Activated naive CD8-positive, alpha-beta T cell treated with anti-CD3 and anti-CD28 coated beads, Interleukin-2, amount 50 U/mL, for 24 hours (primary cell): ENCODE data around the gene CACNA2D4.

Source experiments
- ATAC-seq: fragments of 150-1000 bp; cut with Tn5 transposase; one replicate; pipeline ENCODE4 v1.10.0; 2021
- DNase-seq: peaks from one replicate; pipeline ENCODE4 v3.0.0; 2021
- H3K27ac Mint-ChIP-seq: one replicate; pipeline ENCODE4 v1.8.0; 2021; ENCODE audit warnings: mild to moderate bottlenecking, mixed read lengths
- H3K27me3 Mint-ChIP-seq: one replicate; pipeline ENCODE4 v1.8.0; 2021; ENCODE audit warnings: mixed read lengths
- H3K36me3 Mint-ChIP-seq: one replicate; pipeline ENCODE4 v1.8.0; 2021; ENCODE audit warnings: low read depth, mixed read lengths
- H3K4me1 Mint-ChIP-seq: one replicate; pipeline ENCODE4 v1.8.0; 2021; ENCODE audit warnings: mixed read lengths
- H3K4me3 Mint-ChIP-seq: one replicate; pipeline ENCODE4 v1.8.0; 2021; ENCODE audit warnings: mild to moderate bottlenecking, moderate library complexity, mixed read lengths
- H3K9me3 Mint-ChIP-seq: one replicate; pipeline ENCODE4 v1.8.0; 2021; ENCODE audit warnings: mixed read lengths

CACNA2D4 gene

DNA sequence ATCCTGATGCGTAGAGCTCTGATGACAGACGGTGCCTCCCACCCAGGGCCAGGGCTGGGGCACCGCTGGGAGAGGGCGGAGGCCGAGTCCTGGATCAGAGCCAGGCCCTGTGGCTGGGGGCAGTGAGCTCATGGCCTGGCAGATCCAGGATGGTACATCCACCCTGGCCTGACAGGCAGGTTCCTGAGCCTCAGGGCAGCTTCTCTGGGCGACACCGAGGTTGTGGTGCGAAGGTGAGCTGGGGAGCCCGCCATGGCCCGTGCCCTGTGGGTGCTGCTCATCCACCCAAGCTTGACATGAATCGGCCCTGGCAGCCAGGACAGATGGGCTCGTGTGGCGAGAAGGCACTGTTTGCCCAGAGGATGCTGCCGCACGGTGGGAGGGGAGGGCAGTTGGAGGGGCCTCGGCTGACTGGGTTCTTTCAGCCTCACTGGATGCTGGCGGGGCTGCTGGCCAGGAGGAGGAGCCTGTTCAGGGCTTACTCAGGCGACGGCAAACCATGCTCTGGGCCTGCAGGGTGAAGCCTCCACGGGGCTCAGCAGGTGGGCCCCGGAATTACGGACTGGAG lies 81.5 kb downstream of the CACNA2D4 start:
- H3K36me3 Mint-ChIP-seq, result no peaks in the 10 kb centered on the region
- H3K27me3 Mint-ChIP-seq, result peaks cover 11% of the 10 kb centered on the region
- H3K9me3 Mint-ChIP-seq, result no peaks in the 10 kb centered on the region
- H3K4me3 Mint-ChIP-seq, result no peak overlapping the region
- H3K4me1 Mint-ChIP-seq, result peaks cover 2% of the 10 kb centered on the region
- DNase-seq, result no peak
- no peak for ATAC-seq
- no peak overlapping the region for H3K27ac Mint-ChIP-seq

DNA sequence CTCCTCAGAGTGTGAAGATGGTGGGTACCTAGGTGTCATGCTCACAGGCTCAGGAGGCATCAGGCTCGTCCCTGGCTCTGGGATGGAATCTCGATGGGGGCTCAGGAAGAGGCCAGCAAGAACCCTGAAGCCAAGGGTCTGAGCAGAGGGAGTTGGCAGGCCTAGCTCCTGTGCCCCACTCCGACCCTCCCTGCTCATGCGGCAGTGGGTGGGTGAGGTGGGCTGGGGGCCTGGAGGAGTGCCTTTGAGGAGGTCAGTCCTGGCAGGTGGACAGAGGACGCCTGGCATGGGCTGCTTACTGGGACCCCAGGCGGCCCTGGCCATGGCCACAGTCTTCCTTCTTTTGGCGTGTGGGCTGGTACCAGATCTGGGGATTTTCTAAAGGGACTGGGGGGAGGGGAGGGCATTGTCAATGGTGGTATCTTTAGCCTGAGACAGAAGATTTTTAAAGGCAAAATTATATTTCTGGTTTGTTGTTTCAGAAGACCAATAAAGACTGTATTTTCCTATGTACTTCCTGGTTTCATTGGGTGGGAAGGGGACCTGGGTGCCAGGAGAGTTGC lies 82.1 kb downstream of the CACNA2D4 start:
- H3K36me3 Mint-ChIP-seq, result no peaks in the 10 kb centered on the region
- H3K4me3 Mint-ChIP-seq, result no peak overlapping the region
- H3K27ac Mint-ChIP-seq, result no peak overlapping the region
- no peaks in the 10 kb centered on the region for H3K4me1 Mint-ChIP-seq
- no peak for DNase-seq
- H3K9me3 Mint-ChIP-seq, result no peaks in the 10 kb centered on the region
- peaks cover 15% of the 10 kb centered on the region for H3K27me3 Mint-ChIP-seq
- no peak for ATAC-seq

DNA sequence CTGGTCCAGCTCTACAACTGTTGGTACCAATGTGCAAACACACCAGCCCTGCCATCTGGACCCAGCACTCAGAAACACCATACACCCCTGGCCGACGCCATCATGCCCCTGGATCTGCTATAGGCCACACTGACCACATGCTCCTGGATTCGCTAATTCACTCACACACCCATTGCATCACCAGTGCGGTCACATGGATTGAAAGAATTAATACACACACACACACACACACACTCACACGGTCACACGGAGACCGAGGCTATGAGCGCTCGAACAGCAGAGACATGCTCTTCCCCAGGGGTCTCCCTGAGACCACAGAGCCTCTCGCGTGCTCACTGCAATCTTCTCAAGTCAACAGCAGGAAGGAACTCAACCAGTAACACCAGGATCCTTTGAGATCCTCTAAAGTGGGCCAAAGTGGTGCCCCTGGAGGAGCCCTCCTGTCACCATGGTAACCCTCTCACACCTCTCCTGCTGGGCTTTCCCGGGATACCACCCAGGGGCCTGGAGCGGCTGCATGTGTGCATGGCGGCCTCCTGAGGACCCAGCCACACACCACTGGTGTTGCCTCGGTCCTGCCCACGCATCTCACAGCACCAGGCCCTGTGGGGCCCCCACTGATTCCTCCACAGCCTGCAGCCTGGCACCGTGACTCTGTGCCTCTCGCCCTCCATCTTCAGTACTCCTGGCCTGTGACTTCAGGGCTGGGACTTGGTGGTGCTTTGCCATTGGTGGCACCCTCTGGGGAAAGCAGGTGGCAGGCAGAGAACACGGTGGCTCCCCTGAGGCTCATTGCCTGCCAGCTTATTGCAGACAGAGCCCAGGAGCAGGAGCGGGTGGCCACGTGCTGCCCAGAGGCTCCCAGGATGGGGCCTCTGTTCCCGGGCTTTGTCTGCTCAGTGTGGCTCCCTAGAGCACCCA lies 83.0 kb downstream of the CACNA2D4 start:
- ATAC-seq, result no peak
- Mint-ChIP-seq H3K27ac (no peak overlapping the region), H3K4me3 (no peak overlapping the region), H3K27me3 (peaks cover 23% of the 10 kb centered on the region), H3K9me3 (no peaks in the 10 kb centered on the region), H3K4me1 (peaks cover 2% of the 10 kb centered on the region), H3K36me3 (no peaks in the 10 kb centered on the region)
- DNase-seq, result no peak

DNA sequence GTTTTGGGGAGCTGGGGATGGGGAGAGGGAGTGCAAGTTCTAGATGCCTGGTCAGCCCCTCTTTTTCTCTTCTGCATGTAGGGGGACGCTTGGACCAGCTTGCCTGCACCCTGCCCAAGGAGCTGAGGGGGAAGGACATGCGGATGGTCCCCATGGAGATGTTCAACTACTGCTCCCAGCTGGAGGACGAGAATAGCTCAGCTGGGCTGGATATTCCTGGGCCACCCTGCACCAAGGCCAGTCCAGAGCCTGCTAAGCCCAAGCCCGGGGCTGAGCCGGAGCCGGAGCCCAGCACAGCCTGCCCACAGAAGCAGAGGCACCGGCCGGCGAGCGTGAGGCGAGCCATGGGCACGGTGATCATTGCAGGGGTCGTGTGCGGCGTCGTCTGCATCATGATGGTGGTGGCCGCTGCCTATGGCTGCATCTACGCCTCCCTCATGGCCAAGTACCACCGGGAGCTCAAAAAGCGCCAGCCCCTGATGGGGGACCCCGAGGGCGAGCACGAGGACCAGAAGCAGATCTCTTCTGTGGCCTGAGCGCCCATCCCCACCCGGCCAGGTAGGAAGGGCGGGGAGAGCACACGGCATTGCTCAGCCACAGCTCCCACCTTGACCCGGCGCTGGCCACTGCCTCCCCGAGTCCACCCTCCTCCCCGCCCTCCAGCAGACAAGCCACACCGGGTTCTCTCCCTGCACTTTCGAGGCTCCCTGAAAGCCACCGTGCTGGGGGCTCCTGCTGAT lies 84.1 kb downstream of the CACNA2D4 start:
- Mint-ChIP-seq H3K4me1 (peaks cover 2% of the 10 kb centered on the region), H3K36me3 (no peaks in the 10 kb centered on the region), H3K27me3 (peaks cover 29% of the 10 kb centered on the region), H3K4me3 (no peak overlapping the region), H3K9me3 (no peaks in the 10 kb centered on the region), H3K27ac (no peak overlapping the region)
- DNase-seq (no peak), ATAC-seq (no peak)

DNA sequence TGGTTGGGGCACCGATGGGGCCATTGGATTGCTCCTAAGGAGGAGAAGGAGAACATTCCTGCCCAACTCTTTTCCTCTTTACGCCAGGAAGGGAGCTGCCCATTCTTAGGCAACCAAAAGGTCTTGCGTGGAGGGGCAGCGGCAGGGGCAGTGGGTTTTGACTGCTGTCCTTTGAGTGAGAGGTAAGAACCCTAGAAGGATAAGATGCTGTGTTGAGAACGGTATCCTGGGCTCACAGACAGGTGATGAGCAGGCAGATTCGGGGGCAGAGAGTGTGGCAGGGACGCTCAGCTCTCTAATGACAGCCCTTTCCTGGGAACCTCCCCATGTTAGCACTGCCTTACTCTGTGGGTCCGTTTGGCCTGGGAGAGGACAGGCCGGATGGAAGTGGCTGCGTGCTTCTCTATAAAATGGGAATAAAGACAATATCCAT lies 84.8 kb downstream of the CACNA2D4 start:
- DNase-seq (no peak), ATAC-seq (no peak)
- no peak overlapping the region for H3K27ac Mint-ChIP-seq
- H3K4me3 Mint-ChIP-seq, result no peak overlapping the region
- H3K4me1 Mint-ChIP-seq, result peaks cover 2% of the 10 kb centered on the region
- no peaks in the 10 kb centered on the region for H3K36me3 Mint-ChIP-seq
- no peaks in the 10 kb centered on the region for H3K9me3 Mint-ChIP-seq
- peaks cover 29% of the 10 kb centered on the region for H3K27me3 Mint-ChIP-seq

DNA sequence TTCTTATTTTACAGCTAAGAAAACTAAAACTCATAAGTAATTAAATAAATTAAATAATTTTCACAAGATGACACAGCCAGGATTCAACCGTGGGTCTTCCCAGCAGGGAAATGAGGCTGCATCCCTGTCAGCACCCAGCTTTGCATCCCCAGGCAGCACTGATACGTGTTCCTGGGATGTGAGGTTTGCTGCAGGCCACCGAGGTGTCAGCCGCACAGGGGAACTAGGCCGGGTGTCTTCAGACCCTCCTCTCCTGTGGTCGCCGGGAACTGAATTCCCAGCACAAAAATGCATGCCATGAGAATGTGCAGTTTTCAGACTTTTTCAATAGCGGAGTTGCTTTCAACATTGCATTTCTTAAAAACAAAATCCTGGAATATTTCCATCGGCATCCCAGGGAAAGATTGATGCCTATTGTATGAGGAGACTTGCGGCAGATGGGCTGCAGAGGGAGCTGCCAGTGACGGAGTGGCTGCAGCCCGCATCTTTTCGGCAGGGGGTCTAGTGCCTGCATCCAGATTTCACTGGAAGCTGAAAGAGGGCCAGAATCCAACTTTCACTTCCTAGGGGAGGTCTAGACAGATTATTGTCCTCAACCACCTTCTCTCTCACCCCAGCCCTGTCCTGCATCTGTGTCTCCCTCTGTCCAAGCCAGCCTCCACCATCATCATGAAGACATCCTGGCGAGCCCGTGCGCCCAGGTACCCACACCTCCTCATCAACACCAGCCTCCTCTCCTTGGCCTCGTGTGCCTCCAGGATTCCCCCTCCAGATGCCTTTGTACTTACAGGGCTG lies 85.5 kb downstream of the CACNA2D4 start:
- no peak for ATAC-seq
- H3K9me3 Mint-ChIP-seq, result no peaks in the 10 kb centered on the region
- H3K27ac Mint-ChIP-seq, result no peak overlapping the region
- H3K27me3 Mint-ChIP-seq, result peaks cover 29% of the 10 kb centered on the region
- DNase-seq, result no peak
- H3K4me3 Mint-ChIP-seq, result no peak overlapping the region
- peaks cover 2% of the 10 kb centered on the region for H3K4me1 Mint-ChIP-seq
- no peaks in the 10 kb centered on the region for H3K36me3 Mint-ChIP-seq

DNA sequence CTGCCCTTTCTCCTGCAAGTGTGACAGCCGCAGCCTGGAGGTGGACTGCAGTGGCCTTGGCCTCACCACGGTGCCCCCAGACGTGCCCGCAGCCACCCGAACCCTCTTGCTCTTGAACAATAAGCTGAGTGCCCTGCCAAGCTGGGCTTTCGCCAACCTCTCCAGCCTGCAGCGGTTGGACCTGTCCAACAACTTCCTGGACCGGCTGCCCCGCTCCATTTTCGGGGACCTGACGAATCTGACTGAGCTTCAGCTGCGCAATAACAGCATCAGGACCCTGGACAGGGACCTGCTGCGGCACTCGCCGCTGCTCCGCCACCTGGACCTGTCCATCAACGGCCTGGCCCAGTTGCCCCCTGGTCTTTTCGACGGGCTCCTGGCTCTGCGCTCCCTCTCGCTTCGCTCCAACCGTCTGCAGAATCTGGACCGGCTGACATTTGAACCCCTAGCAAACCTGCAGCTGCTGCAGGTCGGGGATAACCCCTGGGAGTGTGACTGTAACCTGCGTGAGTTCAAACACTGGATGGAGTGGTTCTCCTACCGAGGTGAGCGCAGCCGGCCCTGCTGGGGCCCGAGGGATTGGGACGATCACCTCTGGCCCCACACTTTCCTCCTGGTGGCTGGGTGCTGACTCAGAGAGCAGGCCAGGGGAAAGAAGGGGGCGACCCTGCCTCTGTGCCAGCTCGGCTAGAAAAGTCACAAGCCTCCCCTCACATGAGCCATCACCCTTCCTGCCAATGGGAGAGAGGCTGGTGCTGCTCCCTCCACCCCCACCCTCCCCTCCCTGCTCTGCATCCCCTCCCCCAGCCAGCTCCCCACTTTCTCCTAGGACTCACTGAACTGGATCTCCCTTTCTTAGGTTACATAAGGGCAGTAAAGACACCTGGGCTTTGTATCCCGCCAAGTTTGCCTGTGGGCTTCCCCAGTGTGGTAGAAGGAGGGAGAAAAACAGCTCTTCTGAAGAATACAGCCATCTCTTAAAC lies 87.2 kb downstream of the CACNA2D4 start:
- ATAC-seq, result no peak
- DNase-seq, result peak; percentile 25
- Mint-ChIP-seq H3K4me1 (peaks cover 2% of the 10 kb centered on the region), H3K27me3 (peaks cover 29% of the 10 kb centered on the region), H3K27ac (no peak overlapping the region), H3K36me3 (no peaks in the 10 kb centered on the region), H3K9me3 (no peaks in the 10 kb centered on the region), H3K4me3 (no peak overlapping the region)

DNA sequence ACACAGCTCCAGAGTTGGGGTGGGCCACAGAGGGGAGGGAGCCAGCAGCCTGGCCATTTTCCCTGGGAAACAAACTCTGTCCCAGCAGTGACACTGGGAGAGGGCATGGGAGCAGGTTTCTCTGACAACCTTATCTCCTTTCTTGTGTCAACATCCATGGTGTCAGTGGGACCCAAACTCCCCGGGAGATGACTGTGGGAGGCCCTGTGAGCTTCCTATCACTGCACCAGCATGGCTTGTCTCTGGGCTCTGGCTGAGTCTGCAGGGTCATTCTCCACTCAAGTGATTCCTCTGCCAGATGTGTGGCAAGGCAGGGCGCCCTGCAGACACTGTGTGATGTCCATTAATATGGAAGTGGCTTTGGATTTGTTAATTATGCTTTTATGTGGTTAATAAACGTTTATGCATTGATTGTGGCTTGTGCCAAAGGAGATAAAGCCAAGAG lies 88.0 kb downstream of the CACNA2D4 start:
- ATAC-seq (no peak), DNase-seq (no peak)
- Mint-ChIP-seq H3K36me3 (no peaks in the 10 kb centered on the region), H3K9me3 (no peaks in the 10 kb centered on the region), H3K4me3 (no peak overlapping the region), H3K27ac (no peak overlapping the region), H3K27me3 (peaks cover 29% of the 10 kb centered on the region), H3K4me1 (peaks cover 2% of the 10 kb centered on the region)

DNA sequence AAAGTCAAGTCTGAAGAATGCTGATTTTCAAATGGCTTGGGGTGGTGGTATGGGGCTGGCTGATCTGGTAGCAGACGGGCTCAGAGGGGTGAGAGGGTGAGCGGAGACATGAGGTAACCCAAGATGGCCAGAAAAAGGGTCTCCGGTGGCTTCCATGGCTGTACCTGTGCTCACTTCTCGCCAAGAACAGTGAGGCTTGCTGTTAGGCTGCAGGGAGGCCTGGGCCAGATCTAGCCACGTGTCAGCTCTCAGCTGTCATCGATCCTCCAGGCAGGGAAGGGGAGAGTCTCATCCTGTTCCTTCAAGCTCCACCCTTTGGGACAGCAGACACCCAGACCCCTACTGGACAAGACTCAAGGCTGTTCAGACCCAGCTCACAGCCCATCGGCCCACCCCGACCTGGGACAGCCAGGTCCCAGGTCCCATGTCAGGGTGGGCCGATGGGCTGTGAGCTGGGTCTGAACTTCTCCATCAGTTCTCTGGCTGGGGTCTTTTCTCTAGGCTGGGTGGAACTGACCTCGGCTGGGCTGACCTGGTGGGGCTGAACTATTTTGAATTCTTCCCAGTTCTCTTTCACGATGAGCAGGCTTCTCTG lies 89.0 kb downstream of the CACNA2D4 start:
- no peak overlapping the region for H3K4me3 Mint-ChIP-seq
- no peak for ATAC-seq
- peaks cover 2% of the 10 kb centered on the region for H3K4me1 Mint-ChIP-seq
- no peaks in the 10 kb centered on the region for H3K36me3 Mint-ChIP-seq
- no peak overlapping the region for H3K27ac Mint-ChIP-seq
- peaks cover 25% of the 10 kb centered on the region for H3K27me3 Mint-ChIP-seq
- no peaks in the 10 kb centered on the region for H3K9me3 Mint-ChIP-seq
- DNase-seq, result no peak

DNA sequence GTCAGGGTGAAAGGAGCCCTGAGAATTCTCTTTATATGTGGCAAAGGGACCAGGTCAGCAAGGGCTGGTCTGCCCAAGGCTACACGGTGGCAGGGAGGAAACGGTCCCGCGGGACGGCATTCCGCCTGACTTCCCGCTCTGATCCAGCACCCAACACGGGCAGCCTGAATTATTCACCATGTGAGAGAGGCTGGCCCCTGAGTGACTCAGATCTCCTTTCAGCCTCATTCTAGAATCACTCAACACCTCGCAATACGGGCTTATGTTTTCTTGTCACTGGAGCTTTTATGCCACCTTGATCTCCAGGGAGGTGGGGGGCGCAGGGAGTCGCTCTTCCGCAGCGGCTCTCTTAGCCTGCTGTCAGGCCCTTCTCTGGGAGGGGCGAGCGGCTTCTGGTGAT lies 89.6 kb downstream of the CACNA2D4 start:
- Mint-ChIP-seq H3K27ac (no peak overlapping the region), H3K4me3 (no peak overlapping the region), H3K4me1 (peaks cover 2% of the 10 kb centered on the region), H3K27me3 (peaks cover 23% of the 10 kb centered on the region), H3K9me3 (no peaks in the 10 kb centered on the region), H3K36me3 (no peaks in the 10 kb centered on the region)
- DNase-seq (no peak), ATAC-seq (no peak)

DNA sequence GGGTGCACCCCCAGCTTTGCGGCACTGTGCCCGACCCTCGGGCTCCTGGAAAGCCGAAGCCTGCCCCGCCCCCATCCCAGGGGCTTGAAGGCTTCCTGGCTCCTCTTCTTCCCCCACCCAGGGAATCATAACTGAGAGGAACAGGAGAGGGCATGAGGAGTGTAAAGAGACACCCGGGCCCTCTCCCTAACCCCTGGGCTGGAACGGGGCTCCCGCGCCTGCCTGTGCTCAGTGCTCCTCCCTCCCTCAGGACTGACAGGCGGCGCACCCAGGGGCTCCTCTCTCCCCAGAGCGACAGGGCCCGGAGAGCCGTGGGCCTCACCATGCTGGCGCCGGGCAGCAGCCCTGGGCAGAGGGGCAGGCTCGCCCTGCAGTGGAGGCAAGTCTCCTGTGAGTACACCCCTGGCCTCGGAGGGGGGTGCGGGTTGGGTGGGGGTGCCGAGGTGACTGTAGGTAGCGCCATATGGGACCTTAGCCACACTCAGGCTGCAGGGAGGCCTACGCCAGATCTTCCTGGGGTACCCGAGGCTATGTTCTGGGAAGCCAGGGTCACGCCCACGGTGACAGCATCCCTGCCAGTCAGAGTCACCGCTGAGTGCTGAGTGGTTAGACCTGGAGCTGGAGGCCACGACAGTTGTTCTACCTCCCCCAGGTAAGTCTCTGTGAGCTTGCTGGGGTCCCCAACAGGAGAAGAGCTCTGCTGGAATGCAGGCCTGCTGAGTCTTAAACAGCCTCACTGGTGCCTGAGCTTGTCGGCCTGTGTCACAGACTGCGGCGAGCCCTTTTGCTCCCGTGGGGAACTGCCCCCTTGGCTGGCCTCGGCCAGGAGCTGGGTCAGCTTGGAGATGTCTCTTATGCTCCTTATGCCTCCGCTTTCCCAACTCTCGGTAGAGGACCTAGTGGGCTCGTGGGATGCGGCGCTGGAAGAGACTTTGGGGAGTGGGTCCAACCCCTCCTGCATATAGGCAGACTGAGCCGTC lies 90.3 kb downstream of the CACNA2D4 start:
- Mint-ChIP-seq H3K4me3 (no peak overlapping the region), H3K36me3 (no peaks in the 10 kb centered on the region), H3K27me3 (peaks cover 23% of the 10 kb centered on the region), H3K9me3 (no peaks in the 10 kb centered on the region), H3K4me1 (peaks cover 2% of the 10 kb centered on the region), H3K27ac (no peak overlapping the region)
- DNase-seq (no peak), ATAC-seq (no peak)
